Neural cell (in vitro differentiated cells): Measurements from ENCODE around the gene LCLAT1. TPM values are rescaled to one million over a fixed set of nuclear protein-coding genes. Genes with fewer than 3 reads are reported as not detected.

ENCODE experiments used
- H2AFZ ChIP-seq: fragments of 200-600, 300-800 bp; sonication (generic), shearing (Covaris generic); 2 replicates; pipeline ENCODE4 v1.6.0; 2014; ENCODE audit warnings: low read depth, mild to moderate bottlenecking, antibody characterized with exemption, low read length, moderate library complexity
- H3F3A ChIP-seq: fragments of 200-600 bp; shearing (Covaris generic); 2 replicates; pipeline ENCODE4 v1.6.1; 2016; ENCODE audit warnings: mild to moderate bottlenecking, moderate library complexity, mixed read lengths, antibody characterized with exemption, low read length; ENCODE audit not compliant: insufficient read depth, poor library complexity, severe bottlenecking
- H3K27ac ChIP-seq: fragments of 200-600, 300-800 bp; sonication (generic), shearing (Covaris generic); 2 replicates; pipeline ENCODE4 v1.5.1; 2014; ENCODE audit warnings: mild to moderate bottlenecking, low read length, moderate library complexity
- H3K27me3 ChIP-seq: fragments of 300-800, 200-600 bp; sonication (generic), shearing (Covaris generic); 2 replicates; pipeline ENCODE4 v1.6.0; 2014; ENCODE audit warnings: mild to moderate bottlenecking, low read depth, low read length, moderate library complexity; ENCODE audit not compliant: insufficient read depth
- H3K36me3 ChIP-seq: fragments of 300-800, 200-600 bp; sonication (generic), shearing (Covaris generic); 2 replicates; pipeline ENCODE4 v1.5.1; 2014; ENCODE audit warnings: mild to moderate bottlenecking, antibody characterized with exemption, low read length, moderate library complexity; ENCODE audit not compliant: insufficient read depth
- H3K4me2 ChIP-seq: fragments of 300-800, 200-600 bp; sonication (generic), shearing (Covaris generic); 2 replicates; pipeline ENCODE4 v1.6.0; 2014; ENCODE audit warnings: mild to moderate bottlenecking, low read length
- H3K4me3 ChIP-seq: fragments of 300-800, 200-600 bp; sonication (generic), shearing (Covaris generic); 2 replicates; pipeline ENCODE4 v1.5.1; 2014; ENCODE audit warnings: mild to moderate bottlenecking, low read length, moderate library complexity
- H3K79me2 ChIP-seq: fragments of 200-600 bp; shearing (Covaris generic); replicated peaks from 2 replicates; pipeline ENCODE4 v1.6.0; 2014; ENCODE audit warnings: mild to moderate bottlenecking, low read length, moderate library complexity; ENCODE audit not compliant: insufficient read depth
- H3K9ac ChIP-seq: fragments of 300-800, 200-600 bp; sonication (generic), shearing (Covaris generic); 2 replicates; pipeline ENCODE4 v1.6.1; 2016; ENCODE audit warnings: mild to moderate bottlenecking, low read length, mixed read lengths
- H3K9me2 ChIP-seq: fragments of 200-600 bp; shearing (Covaris generic); 2 replicates; pipeline ENCODE4 v1.6.1; 2016; ENCODE audit warnings: mild to moderate bottlenecking, low read length, mixed read lengths; ENCODE audit not compliant: insufficient read depth
- H3K9me3 ChIP-seq: fragments of 200-600, 300-800 bp; sonication (generic), shearing (Covaris generic); 2 replicates; pipeline ENCODE4 v1.6.1; 2016; ENCODE audit warnings: mild to moderate bottlenecking, mixed run types, low read length, moderate library complexity, mixed read lengths
- H4K20me1 ChIP-seq: fragments of 200-600 bp; shearing (Covaris generic); 2 replicates; pipeline ENCODE4 v1.6.1; 2016; ENCODE audit warnings: mild to moderate bottlenecking, mixed run types; ENCODE audit not compliant: insufficient read depth
- EP300 ChIP-seq: fragments of 450-650 bp; conservative IDR thresholded peaks from 2 replicates; pipeline ENCODE4 v1.6.1; 2014; ENCODE audit warnings: antibody characterized with exemption, mild to moderate bottlenecking, moderate library complexity; ENCODE audit not compliant: poor library complexity, severe bottlenecking
- EZH2 ChIP-seq: fragments of 200-600, 300-800 bp; shearing (Covaris generic), sonication (generic); IDR thresholded peaks from 2 replicates; pipeline ENCODE4 v1.6.1; 2014; ENCODE audit warnings: antibody characterized with exemption, low read length, borderline replicate concordance, mild to moderate bottlenecking; ENCODE audit not compliant: insufficient read depth, poor library complexity, severe bottlenecking
- MXI1 ChIP-seq: fragments of 450-650 bp; conservative IDR thresholded peaks from 2 replicates; pipeline ENCODE4 v1.6.1; 2014; ENCODE audit warnings: antibody characterized with exemption, mild to moderate bottlenecking; ENCODE audit not compliant: poor library complexity, severe bottlenecking
- POLR2AphosphoS5 ChIP-seq: IDR thresholded peaks from 2 replicates; pipeline ENCODE4 v1.6.1; 2012
- RAD21 ChIP-seq: fragments of 450-650 bp; conservative IDR thresholded peaks from 2 replicates; pipeline ENCODE4 v1.6.1; 2014; ENCODE audit warnings: antibody characterized with exemption, mild to moderate bottlenecking, moderate library complexity
- REST ChIP-seq: IDR thresholded peaks from 2 replicates; pipeline ENCODE4 v1.6.1; 2012; ENCODE audit warnings: borderline replicate concordance
- SMC3 ChIP-seq: fragments of 450-650 bp; conservative IDR thresholded peaks from 2 replicates; pipeline ENCODE4 v1.6.1; 2014; ENCODE audit warnings: antibody characterized with exemption, mild to moderate bottlenecking, moderate library complexity; ENCODE audit not compliant: poor library complexity
- TAF1 ChIP-seq: IDR thresholded peaks from 2 replicates; pipeline ENCODE4 v1.6.1; 2012; ENCODE audit warnings: low read depth
- polyA plus RNA-seq: library from polyadenylated mRNA; depleted of rRNA; stranded (reverse); fragments of >200 nt; gene quantifications from 2 replicates; pipeline ENCODE4 v1.2.3, GENCODE V29; 2014
- TF ChIP-seq, protein P1 (sequence below): fragments of 450-650 bp; IDR thresholded peaks from 2 replicates; pipeline ENCODE4 v1.5.1; 2014; ENCODE audit warnings: antibody characterized with exemption, mild to moderate bottlenecking, moderate library complexity; ENCODE audit not compliant: poor library complexity, severe bottlenecking

The LCLAT1 gene
- polyA plus RNA-seq, 1 donor from 2014 or later, result 5.8 TPM

GRCh38 chr2:30577151-30577550, 130.1 kb downstream of the LCLAT1 start:
- TF ChIP-seq MXI1, result no peak
- no peak for TF ChIP-seq POLR2AphosphoS5
- no peak for TF ChIP-seq EZH2
- no peak for TF ChIP-seq RAD21
- no peak for TF ChIP-seq REST
- TF ChIP-seq SMC3, result no peak
- TF ChIP-seq, protein P1, sequence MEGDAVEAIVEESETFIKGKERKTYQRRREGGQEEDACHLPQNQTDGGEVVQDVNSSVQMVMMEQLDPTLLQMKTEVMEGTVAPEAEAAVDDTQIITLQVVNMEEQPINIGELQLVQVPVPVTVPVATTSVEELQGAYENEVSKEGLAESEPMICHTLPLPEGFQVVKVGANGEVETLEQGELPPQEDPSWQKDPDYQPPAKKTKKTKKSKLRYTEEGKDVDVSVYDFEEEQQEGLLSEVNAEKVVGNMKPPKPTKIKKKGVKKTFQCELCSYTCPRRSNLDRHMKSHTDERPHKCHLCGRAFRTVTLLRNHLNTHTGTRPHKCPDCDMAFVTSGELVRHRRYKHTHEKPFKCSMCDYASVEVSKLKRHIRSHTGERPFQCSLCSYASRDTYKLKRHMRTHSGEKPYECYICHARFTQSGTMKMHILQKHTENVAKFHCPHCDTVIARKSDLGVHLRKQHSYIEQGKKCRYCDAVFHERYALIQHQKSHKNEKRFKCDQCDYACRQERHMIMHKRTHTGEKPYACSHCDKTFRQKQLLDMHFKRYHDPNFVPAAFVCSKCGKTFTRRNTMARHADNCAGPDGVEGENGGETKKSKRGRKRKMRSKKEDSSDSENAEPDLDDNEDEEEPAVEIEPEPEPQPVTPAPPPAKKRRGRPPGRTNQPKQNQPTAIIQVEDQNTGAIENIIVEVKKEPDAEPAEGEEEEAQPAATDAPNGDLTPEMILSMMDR, result no peak
- no peak for TF ChIP-seq TAF1
- no peak for TF ChIP-seq EP300
- Histone ChIP-seq H3K4me3 (no peak overlapping the region), H3K9ac (no peak overlapping the region), H3K36me3 (no peaks in the 10 kb centered on the region), H3K4me2 (no peak overlapping the region), H4K20me1 (no peaks in the 10 kb centered on the region), H3F3A (no peaks in the 10 kb centered on the region), H3K27me3 (no peaks in the 10 kb centered on the region), H3K27ac (no peak overlapping the region), H3K79me2 (no peaks in the 10 kb centered on the region), H3K9me2 (no peaks in the 10 kb centered on the region), H3K9me3 (no peaks in the 10 kb centered on the region), H2AFZ (no peak overlapping the region)

GRCh38 chr2:30580391-30580790, 133.3 kb downstream of the LCLAT1 start:
- H4K20me1 ChIP-seq, result no peaks in the 10 kb centered on the region
- no peak overlapping the region for H3K4me3 ChIP-seq
- no peaks in the 10 kb centered on the region for H3K79me2 ChIP-seq
- no peak overlapping the region for H3K4me2 ChIP-seq
- no peaks in the 10 kb centered on the region for H3K27me3 ChIP-seq
- H3K27ac ChIP-seq, result no peak overlapping the region
- no peaks in the 10 kb centered on the region for H3F3A ChIP-seq
- no peaks in the 10 kb centered on the region for H3K9me2 ChIP-seq
- H3K9me3 ChIP-seq, result no peaks in the 10 kb centered on the region
- H3K36me3 ChIP-seq, result no peaks in the 10 kb centered on the region
- no peak overlapping the region for H3K9ac ChIP-seq
- H2AFZ ChIP-seq, result no peak overlapping the region
- TF ChIP-seq, protein P1, result no peak
- TF ChIP-seq SMC3, result no peak
- TF ChIP-seq EZH2, result no peak
- TF ChIP-seq RAD21, result no peak
- no peak for TF ChIP-seq TAF1
- no peak for TF ChIP-seq MXI1
- TF ChIP-seq EP300, result no peak
- TF ChIP-seq REST, result no peak
- TF ChIP-seq POLR2AphosphoS5, result no peak
